Activated T-helper 9 cell treated with anti-CD3 and anti-CD28 coated beads, Interleukin-2, amount 50 U/mL, for 16 hours (primary cell): ENCODE data around the gene PTBP2.

Experiments
- DNase-seq: peaks from one replicate; pipeline ENCODE4 v3.0.0-alpha.2; 2020; ENCODE audit warnings: low read depth

PTBP2 gene

GRCh38 chr1:96820671-96821070 is 99.1 kb downstream of the PTBP2 start:
- no peak for DNase-seq

DNA sequence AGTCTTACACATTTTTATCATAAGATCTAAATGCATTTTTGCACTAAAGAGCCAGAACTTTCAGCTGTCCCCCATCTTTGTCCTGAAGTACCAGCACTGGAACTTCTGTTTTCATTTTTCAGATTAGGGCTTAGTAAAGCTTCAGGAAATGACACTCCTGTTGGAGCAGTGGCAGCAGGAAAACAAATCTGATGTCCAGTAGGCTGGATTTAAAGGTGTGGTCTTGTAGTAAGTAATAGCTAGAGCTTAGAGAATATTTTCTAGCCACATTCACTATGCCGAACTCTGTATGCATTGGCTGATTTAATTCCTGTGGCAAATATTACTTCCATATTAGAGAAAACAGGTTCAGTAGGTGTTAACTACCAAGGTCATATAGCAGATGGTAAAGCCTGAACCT is 103.6 kb downstream of the PTBP2 start:
- DNase-seq, result no peak

- no peak for DNase-seq
These were observed 104.5 kb downstream of the PTBP2 start for GRCh38 chr1:96825950-96826576.

- DNase-seq, result no peak
These were observed 111.8 kb downstream of the PTBP2 start for GRCh38 chr1:96833376-96833775.

GRCh38 chr1:96834986-96835385 is 113.4 kb downstream of the PTBP2 start:
- DNase-seq, result no peak

DNA sequence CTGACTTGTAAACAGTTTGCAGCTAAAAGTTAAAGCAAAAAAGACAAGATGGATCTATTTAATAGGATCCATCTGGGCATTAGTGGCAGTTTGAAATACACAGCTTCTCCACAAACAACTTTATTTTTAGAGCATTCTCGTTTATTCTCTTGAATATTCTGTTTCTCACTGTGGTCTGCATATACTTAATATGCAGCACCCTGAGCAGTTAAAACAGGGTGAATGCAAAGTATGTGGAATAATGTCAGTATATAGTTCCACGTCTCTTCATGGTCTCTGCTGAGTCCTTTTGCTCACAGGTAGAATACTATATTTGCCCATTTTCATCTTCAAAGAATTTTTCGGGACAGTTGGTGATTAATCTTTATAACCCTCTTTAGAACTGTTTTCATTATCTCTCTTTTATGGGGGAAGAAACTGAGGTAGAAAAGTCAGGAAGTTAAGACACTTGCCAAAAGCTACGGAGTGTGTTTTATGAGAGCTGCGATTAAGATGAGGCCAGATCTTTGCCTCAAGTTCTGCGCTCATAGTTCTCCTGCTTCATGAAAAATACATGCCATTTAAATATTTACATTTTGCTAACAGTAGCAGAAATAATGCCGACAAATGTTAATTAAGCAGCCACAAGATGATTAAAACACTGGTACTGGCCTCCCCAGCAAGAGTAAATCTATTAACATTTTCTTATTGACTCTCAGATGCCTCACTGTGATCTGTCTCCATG is 115.6 kb downstream of the PTBP2 start:
- no peak for DNase-seq

- no peak for DNase-seq
These were observed 116.2 kb downstream of the PTBP2 start for GRCh38 chr1:96837781-96838216.

- no peak for DNase-seq
These were observed 118.8 kb downstream of the PTBP2 start for GRCh38 chr1:96840396-96840795.

DNA sequence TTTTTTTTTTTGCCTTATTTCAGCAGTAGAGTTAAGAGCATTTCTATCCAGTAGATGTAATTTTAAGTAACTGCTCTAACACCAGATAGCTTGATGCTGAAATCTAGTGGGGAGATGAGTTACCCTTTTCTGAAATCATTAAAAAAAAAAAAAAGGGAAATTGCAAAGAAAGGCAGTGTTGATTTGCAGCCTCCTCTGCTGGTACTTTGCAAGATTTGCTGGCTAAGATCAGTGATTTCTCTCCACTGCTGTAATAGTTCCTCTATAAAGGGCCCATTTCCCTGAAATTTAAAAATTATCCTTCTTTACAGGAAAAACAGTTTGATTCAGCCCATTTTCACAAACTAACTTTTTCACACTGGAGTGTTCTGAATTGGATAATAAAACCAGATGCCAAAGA is 120.6 kb downstream of the PTBP2 start:
- DNase-seq, result no peak

DNA sequence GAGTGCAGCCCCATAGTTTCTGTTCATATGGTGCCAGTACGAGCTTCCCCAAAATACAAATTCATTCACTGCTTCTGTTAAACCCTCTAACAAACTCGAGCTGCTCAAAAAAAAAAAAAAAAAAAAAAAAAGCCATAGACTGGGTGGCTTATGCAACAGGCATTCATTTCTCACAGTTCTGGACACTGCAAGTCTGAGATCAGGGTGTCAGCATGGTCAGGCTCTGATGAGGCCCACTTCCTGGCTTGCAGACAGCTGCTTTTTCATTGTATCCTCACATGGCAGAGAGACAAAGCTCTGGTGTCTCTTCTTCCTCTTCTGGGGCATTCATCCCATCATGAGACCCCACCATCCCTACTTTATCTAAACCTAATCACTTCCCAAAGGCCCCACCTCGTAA is 121.6 kb downstream of the PTBP2 start:
- DNase-seq, result no peak

- no peak for DNase-seq
These were observed 122.0 kb downstream of the PTBP2 start for GRCh38 chr1:96843601-96844000.

DNA sequence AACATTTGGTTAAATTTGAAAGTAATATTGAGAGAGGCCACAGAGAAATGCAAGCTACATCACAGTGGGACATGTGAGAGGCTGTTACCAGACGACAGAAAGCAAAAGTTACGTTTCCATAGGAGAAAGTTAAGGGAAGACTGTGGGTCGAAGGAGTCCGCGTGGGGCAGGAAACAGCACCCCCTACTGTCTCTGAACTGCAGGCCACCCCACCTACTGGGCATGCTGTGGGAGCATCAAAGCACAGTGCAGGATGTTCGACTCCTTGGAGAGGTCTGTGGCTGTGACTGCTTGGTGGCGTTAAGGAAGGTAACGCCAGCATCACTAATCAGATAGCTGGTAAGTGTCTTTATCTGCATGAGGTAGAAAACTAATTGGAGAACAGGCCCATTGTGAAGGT is 123.9 kb downstream of the PTBP2 start:
- no peak for DNase-seq

GRCh38 chr1:96861836-96862235 is 140.3 kb downstream of the PTBP2 start:
- no peak for DNase-seq

DNA sequence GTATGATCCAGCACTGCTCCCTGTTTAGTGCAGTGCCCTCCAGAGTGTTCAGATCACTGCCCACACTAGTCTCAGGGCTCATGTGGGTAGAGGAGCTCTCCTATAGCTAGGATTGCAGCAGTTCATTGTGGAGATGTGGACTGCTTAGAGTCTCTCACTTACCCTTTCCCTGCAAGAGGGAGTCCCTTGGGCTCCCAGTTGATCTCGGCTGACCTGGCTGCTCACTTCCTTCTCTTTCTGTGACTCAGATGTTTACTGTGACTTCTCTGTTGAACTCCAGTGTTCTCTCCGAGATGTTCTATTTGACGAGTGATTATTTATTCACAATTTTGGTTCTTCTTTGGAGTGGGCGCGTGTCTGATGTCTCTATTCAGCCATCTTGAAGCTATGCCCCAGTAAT is 141.9 kb downstream of the PTBP2 start:
- DNase-seq, result no peak
